Calu3 (cell line): Measurements from ENCODE around the gene GTF3C5. TPM values are rescaled to one million over a fixed set of nuclear protein-coding genes. Genes with fewer than 3 reads are reported as not detected.
A peak's percentile ranks its signal among the peaks of the same experiment; 100 is the strongest.
"Not testable (repeated sequence)": the region's sequence is repeated elsewhere in the genome, so short reads cannot be mapped to it uniquely, and the experiment has no call there.

Experiments
- BruUV-seq: library from RNA; stranded (reverse); fragments of 400-500 nt; replicated peaks from 2 replicates; lab custom pipeline; 2021; lab: Mats Ljungman, UMichigan
- CTCF ChIA-PET: fragments of 300-600 bp; sonication (Branson Sonifier 250); formaldehyde crosslinking; loops from one replicate; lab custom pipeline; 2022; ENCODE audit warnings: antibody characterized with exemption; lab: Charles Lee
- DNase-seq: peaks from one replicate; pipeline ENCODE4 v3.0.0; 2022
- H3K27ac Mint-ChIP-seq: one replicate; pipeline ENCODE4 v1.8.0; 2022; ENCODE audit warnings: mixed read lengths; ENCODE audit not compliant: unreplicated experiment
- H3K27me3 Mint-ChIP-seq: one replicate; pipeline ENCODE4 v1.8.0; 2022; ENCODE audit warnings: mixed read lengths; ENCODE audit not compliant: unreplicated experiment
- H3K36me3 Mint-ChIP-seq: one replicate; pipeline ENCODE4 v1.8.0; 2022; ENCODE audit warnings: mild to moderate bottlenecking, moderate library complexity, mixed read lengths; ENCODE audit not compliant: insufficient read depth, unreplicated experiment
- H3K4me1 Mint-ChIP-seq: one replicate; pipeline ENCODE4 v1.8.0; 2022; ENCODE audit warnings: mild to moderate bottlenecking, low read depth, mixed read lengths; ENCODE audit not compliant: unreplicated experiment
- H3K4me3 Mint-ChIP-seq: one replicate; pipeline ENCODE4 v1.8.0; 2022; ENCODE audit warnings: mild to moderate bottlenecking, low read depth, moderate library complexity, mixed read lengths; ENCODE audit not compliant: unreplicated experiment
- H3K9me3 Mint-ChIP-seq: one replicate; pipeline ENCODE4 v1.8.0; 2022; ENCODE audit warnings: low read depth, mixed read lengths; ENCODE audit not compliant: unreplicated experiment
- CTCF ChIP-seq: fragments of 200-600 bp; IDR thresholded peaks from one replicate; pipeline ENCODE4 v1.8.0; 2022; ENCODE audit warnings: antibody characterized with exemption; ENCODE audit not compliant: unreplicated experiment
- intact Hi-C: fragments of 100-400 bp; cut with micrococcal nuclease; formaldehyde crosslinking; loops from one replicate; pipeline ENCODE4 v1.10.0; 2022; ENCODE audit not compliant: unreplicated experiment
- total RNA-seq: library from RNA; stranded (reverse); gene quantifications from 2 replicates; pipeline ENCODE4 v1.2.3, GENCODE V29; 2022

The GTF3C5 gene
- total RNA-seq, 1 experiment from 2014 or later: 43.7 TPM

GRCh38 chr9:132986640-132987620 is 43.9 kb upstream of the GTF3C5 start:
- CTCF ChIA-PET: interaction anchor here (0.6 kb wide), 1 partner anchor 61 kb away, joined by 4 read pairs; no protein-coding TSS in a partner anchor
- TF ChIP-seq CTCF: no peak
- H3K27ac Mint-ChIP-seq: no peak overlapping the region
- BruUV-seq: no TSS peak
- intact Hi-C loops: no loop called here
- no peaks in the 10 kb centered on the region for H3K9me3 Mint-ChIP-seq
- no peaks in the 10 kb centered on the region for H3K4me1 Mint-ChIP-seq
- no peak for DNase-seq
- H3K4me3 Mint-ChIP-seq: no peak overlapping the region
- peaks cover 60% of the 10 kb centered on the region for H3K27me3 Mint-ChIP-seq
- peaks cover 5% of the 10 kb centered on the region for H3K36me3 Mint-ChIP-seq

DNA sequence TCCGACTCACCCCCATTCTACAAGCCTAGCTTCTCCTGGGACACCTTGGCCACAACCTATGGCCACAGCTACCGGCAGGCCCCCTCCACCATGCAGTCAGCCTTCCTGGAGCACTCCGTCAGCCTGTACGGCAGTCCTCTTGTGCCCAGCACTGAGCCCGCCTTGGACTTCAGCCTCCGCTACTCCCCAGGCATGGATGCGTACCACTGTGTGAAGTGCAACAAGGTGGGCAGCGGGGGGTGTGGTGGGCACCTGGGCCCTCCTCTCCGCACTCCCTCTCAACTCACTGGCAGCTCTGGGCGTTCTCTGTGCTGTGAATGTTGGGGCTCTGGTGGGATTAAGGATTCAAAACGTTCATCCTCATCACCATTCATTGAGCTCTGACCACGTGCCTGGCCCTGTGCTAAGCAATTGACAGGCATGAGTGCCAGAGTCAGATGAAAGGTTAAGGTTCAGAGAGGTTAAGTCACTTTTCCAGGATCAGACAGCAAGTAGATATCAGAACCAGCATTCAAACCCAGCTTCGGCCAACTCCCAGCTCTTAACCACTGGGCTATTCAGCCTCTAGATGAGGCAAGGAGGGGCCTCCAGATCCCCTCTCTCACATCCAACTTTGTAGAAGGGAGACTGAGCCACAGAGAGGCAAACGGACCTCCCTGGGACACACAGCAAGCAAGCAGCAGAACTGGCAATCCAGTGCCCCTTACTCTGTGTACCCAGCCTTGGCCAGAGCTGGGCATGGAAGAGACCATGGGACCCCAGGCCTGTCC is 42.4 kb upstream of the GTF3C5 start:
- intact Hi-C loops: no loop called here
- Mint-ChIP-seq H3K27me3 (peaks cover 68% of the 10 kb centered on the region), H3K4me3 (no peak overlapping the region), H3K36me3 (peaks cover 5% of the 10 kb centered on the region), H3K4me1 (no peaks in the 10 kb centered on the region), H3K27ac (no peak overlapping the region), H3K9me3 (no peaks in the 10 kb centered on the region)
- DNase-seq: no peak
- no TSS peak for BruUV-seq
- CTCF ChIA-PET: no interaction called here
- no peak for TF ChIP-seq CTCF

GRCh38 chr9:132989014-132989310 is 41.8 kb upstream of the GTF3C5 start:
- H3K4me1 Mint-ChIP-seq: no peaks in the 10 kb centered on the region
- no peak for TF ChIP-seq CTCF
- H3K4me3 Mint-ChIP-seq: no peak overlapping the region
- intact Hi-C loops: no loop called here
- no peak for DNase-seq
- no peaks in the 10 kb centered on the region for H3K9me3 Mint-ChIP-seq
- H3K36me3 Mint-ChIP-seq: peaks cover 5% of the 10 kb centered on the region
- CTCF ChIA-PET: no interaction called here
- no TSS peak for BruUV-seq
- peaks cover 73% of the 10 kb centered on the region for H3K27me3 Mint-ChIP-seq
- H3K27ac Mint-ChIP-seq: no peak overlapping the region

DNA sequence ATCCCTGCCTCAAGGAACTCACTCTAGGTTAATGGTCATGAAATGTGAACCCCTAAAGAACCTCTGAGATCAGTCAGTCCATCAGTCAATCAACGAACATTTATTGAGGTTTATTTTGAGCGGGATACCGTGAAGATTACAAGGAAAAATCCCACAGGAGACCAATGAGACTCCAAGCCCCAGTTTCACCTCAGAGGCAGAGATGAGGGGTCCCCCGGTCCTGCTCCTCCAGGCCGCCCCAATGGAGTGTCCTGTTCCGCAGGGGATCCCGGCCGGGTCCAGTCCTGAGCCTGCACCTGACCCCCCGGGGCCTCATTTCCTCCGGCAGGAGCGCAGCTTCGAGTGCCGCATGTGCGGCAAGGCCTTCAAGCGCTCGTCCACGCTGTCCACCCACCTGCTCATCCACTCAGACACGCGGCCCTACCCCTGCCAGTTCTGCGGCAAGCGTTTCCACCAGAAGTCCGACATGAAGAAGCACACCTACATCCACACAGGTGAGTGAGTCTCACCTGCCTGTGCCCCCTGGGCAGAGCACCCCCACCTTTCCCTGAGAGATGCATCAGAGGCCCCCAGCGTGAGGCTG is 41.3 kb upstream of the GTF3C5 start:
- H3K36me3 Mint-ChIP-seq: peaks cover 5% of the 10 kb centered on the region
- H3K27me3 Mint-ChIP-seq: peaks cover 79% of the 10 kb centered on the region
- no peak overlapping the region for H3K4me3 Mint-ChIP-seq
- BruUV-seq: no TSS peak
- H3K4me1 Mint-ChIP-seq: peaks cover 5% of the 10 kb centered on the region
- H3K27ac Mint-ChIP-seq: no peak overlapping the region
- no peak for DNase-seq
- intact Hi-C loops: no loop called here
- no peaks in the 10 kb centered on the region for H3K9me3 Mint-ChIP-seq
- TF ChIP-seq CTCF: no peak
- CTCF ChIA-PET: no interaction called here

- CTCF ChIA-PET, DNase-seq, BruUV-seq, intact Hi-C loops, H3K4me3 Mint-ChIP-seq, H3K36me3 Mint-ChIP-seq, H3K9me3 Mint-ChIP-seq: not testable (repeated sequence)
- peaks cover 84% of the 10 kb centered on the region for H3K27me3 Mint-ChIP-seq
- peak overlapping the region; percentile 15 for H3K27ac Mint-ChIP-seq
- H3K4me1 Mint-ChIP-seq: peaks cover 10% of the 10 kb centered on the region
Observed at GRCh38 chr9:132989998-132990557, 40.7 kb upstream of the GTF3C5 start.
